GM20000 (cell line): ENCODE measurements around the gene SETD3.
A peak's percentile ranks its signal among the peaks of the same experiment; 100 is the strongest.

Source experiments
- DNase-seq: peaks from one replicate; pipeline ENCODE4 v3.0.0; 2012; ENCODE audit warnings: low spot score
- CTCF ChIP-seq: IDR thresholded peaks from 2 replicates; pipeline ENCODE4 v1.5.1; 2012; ENCODE audit warnings: mild to moderate bottlenecking, control low read depth; ENCODE audit errors: extremely low read depth, missing control alignments

Gene SETD3

GRCh38 chr14:99480917-99481744, 472 bp upstream of the SETD3 start, which contains the start of gene CCNK:
Gene CCNK, plus strand, starts transcription at chr14:99481409. Its CDS starts 11,269 bp downstream, at chr14:99492678.
- TF ChIP-seq CTCF, result no peak
- peak; percentile 99 for DNase-seq

GRCh38 chr14:99479160-99479905, 1.3 kb downstream of the SETD3 start:
- DNase-seq, result peak; percentile 11
- TF ChIP-seq CTCF, result no peak

- no peak for DNase-seq
Observed at GRCh38 chr14:99478128-99478527, 2.5 kb downstream of the SETD3 start.

GRCh38 chr14:99476864-99477263, 3.8 kb downstream of the SETD3 start:
- DNase-seq, result no peak
- TF ChIP-seq CTCF, result no peak

More at GRCh38 chr14:99478128-99478527, 2.5 kb downstream of the SETD3 start:
- no peak for TF ChIP-seq CTCF

- no peak for TF ChIP-seq CTCF
- no peak for DNase-seq
Observed at GRCh38 chr14:99475660-99476059, 5.0 kb downstream of the SETD3 start.

GRCh38 chr14:99475179-99475578, 5.5 kb downstream of the SETD3 start:
- no peak for DNase-seq
- TF ChIP-seq CTCF, result no peak

GRCh38 chr14:99473458-99473857, 7.2 kb downstream of the SETD3 start:
- TF ChIP-seq CTCF, result no peak

More at GRCh38 chr14:99473458-99473857, 7.2 kb downstream of the SETD3 start:
- no peak for DNase-seq
